ENCODE results near the gene FGF8. TPM values are rescaled to one million over a fixed set of nuclear protein-coding genes. Genes with fewer than 3 reads are reported as not detected.

The FGF8 gene
- total and polyA plus RNA-seq, 9 of the 15 experiments (the other 6 are each of a cell fraction or from before 2014, with no cell fraction given): 0.13 to 0.82 (median 0.37) TPM; not detected in 5

- TF ChIP-seq PRMT5 (CRISPR knock-in tag; IDR thresholded peaks at IDR 0.05) (no peak), ZNF398 (CRISPR knock-in tag; IDR thresholded peaks at IDR 0.05) (no peak), RREB1 (CRISPR knock-in tag; IDR thresholded peaks at IDR 0.05) (no peak), SMARCE1 (IDR thresholded peaks at IDR 0.05) (peak; percentile 94), ETV6 (IDR thresholded peaks at IDR 0.05; ENCODE audit: borderline replicate concordance in 1 of 2, low read depth in 2 of 2, low read length in 1 of 2) (no peak), ETV6 (CRISPR knock-in tag; IDR thresholded peaks at IDR 0.05; ENCODE audit: borderline replicate concordance) (no peak), TAF7 (tag; IDR thresholded peaks at IDR 0.05) (no peak), RUNX1 (IDR thresholded peaks at IDR 0.05; ENCODE audit: low read depth) (no peak), ETS2 (tag; IDR thresholded peaks at IDR 0.05; ENCODE audit: borderline replicate concordance, poor library complexity, severe bottlenecking) (no peak), SRSF3 (IDR thresholded peaks at IDR 0.05; ENCODE audit: insufficient read depth, low read length) (no peak), GATA2 (CRISPR knock-in tag; IDR thresholded peaks at IDR 0.05) (peak; percentile 65), ZBTB26 (CRISPR knock-in tag; IDR thresholded peaks at IDR 0.05) (no peak), CHD1 (IDR thresholded peaks at IDR 0.05; ENCODE audit: low read length) (no peak), ARID2 (IDR thresholded peaks at IDR 0.05) (no peak), ZNF12 (CRISPR knock-in tag; IDR thresholded peaks at IDR 0.05) (no peak), CBX8 (IDR thresholded peaks at IDR 0.05; ENCODE audit: borderline replicate concordance, extremely low read depth, low read depth, low read length, poor library complexity, severe bottlenecking) (no peak), FOXP4 (CRISPR knock-in tag; IDR thresholded peaks at IDR 0.05; ENCODE audit: borderline replicate concordance) (no peak)
Observed at GRCh38 chr10:101824736-101825135, 48.8 kb upstream of the FGF8 start (continued).

Measured in K562 (cell line).